Body of pancreas (tissue), 4 donors: ENCODE results near the gene DNM3.
"Not testable (repeated sequence)": the region's sequence is repeated elsewhere in the genome, so short reads cannot be mapped to it uniquely, and the experiment has no call there.

Source experiments
- POLR2A ChIP-seq, 3 donors: fragments of 450-650 bp; IDR thresholded peaks; one replicate each; pipeline ENCODE4 v1.6.1; 2016; ENCODE audit warnings: antibody characterized with exemption in 3 of 3, mild to moderate bottlenecking in 2 of 3
- TF ChIP-seq, protein P1 (sequence below), 7 experiments: fragments of 450-650 bp in 4 of 7; fragments of 200-600 bp in 3 of 7; sonication (generic) in 3 of 7; IDR thresholded peaks; one replicate each; pipeline ENCODE4 v1.5.1; 2016 to 2019; ENCODE audit warnings: antibody characterized with exemption in 7 of 7

DNA sequence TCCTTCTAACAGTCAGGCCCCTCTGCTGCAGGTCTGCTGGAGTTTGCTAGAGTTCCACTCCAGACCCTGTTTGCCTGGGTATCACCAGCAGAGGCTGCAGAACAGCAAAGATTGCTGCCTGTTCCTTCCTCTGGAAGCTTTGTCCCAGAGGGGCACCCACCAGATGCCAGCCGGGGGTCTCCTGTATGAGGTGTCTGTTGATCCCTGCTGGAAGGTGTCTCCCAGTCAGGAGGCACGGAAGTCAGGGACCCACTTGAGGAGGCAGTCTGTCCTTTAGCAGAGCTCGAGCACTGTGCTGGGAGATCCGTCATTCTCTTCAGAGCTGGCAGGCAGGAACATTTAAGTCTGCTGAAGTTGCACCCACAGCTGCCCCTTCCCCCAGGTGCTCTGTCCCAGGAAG lies 238.6 kb downstream of the DNM3 start:
- TF ChIP-seq, protein P1, sequence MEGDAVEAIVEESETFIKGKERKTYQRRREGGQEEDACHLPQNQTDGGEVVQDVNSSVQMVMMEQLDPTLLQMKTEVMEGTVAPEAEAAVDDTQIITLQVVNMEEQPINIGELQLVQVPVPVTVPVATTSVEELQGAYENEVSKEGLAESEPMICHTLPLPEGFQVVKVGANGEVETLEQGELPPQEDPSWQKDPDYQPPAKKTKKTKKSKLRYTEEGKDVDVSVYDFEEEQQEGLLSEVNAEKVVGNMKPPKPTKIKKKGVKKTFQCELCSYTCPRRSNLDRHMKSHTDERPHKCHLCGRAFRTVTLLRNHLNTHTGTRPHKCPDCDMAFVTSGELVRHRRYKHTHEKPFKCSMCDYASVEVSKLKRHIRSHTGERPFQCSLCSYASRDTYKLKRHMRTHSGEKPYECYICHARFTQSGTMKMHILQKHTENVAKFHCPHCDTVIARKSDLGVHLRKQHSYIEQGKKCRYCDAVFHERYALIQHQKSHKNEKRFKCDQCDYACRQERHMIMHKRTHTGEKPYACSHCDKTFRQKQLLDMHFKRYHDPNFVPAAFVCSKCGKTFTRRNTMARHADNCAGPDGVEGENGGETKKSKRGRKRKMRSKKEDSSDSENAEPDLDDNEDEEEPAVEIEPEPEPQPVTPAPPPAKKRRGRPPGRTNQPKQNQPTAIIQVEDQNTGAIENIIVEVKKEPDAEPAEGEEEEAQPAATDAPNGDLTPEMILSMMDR (IDR thresholded peaks at IDR 0.05): not testable (repeated sequence)
- TF ChIP-seq POLR2A (IDR thresholded peaks at IDR 0.05): not testable (repeated sequence)
